ENCODE measurements around the gene JAG2.
A peak's percentile ranks its signal among the peaks of the same experiment; 100 is the strongest.

The JAG2 gene

GRCh38 chr14:105168496-105168978 lies at the start of gene JAG2:
Gene JAG2 (minus strand): TSS chr14:105168776. CDS start chr14:105168420, 356 bp downstream.
- no peaks in the 10 kb centered on the region for H3K36me3 ChIP-seq (ENCODE audit: control insufficient read depth, insufficient read depth, low read length, severe bottlenecking)
- H3K4me3 ChIP-seq (ENCODE audit: low read length) = no peak within 1 kb of the TSS
- DNase-seq (ENCODE audit: low read depth) = peak; percentile 58
- H3K4me1 ChIP-seq (ENCODE audit: control insufficient read depth, insufficient read depth, low read length) = no peaks in the 10 kb centered on the region
- H3K27me3 ChIP-seq (replicated peaks; ENCODE audit: control insufficient read depth, insufficient read depth, low read length) = peaks cover 30% of the 10 kb centered on the region
- no peaks in the 10 kb centered on the region for H3K9me3 ChIP-seq (ENCODE audit: control insufficient read depth, low read length)
- no peak within 1 kb of the TSS for H3K9ac ChIP-seq (ENCODE audit: low read length)

DNA sequence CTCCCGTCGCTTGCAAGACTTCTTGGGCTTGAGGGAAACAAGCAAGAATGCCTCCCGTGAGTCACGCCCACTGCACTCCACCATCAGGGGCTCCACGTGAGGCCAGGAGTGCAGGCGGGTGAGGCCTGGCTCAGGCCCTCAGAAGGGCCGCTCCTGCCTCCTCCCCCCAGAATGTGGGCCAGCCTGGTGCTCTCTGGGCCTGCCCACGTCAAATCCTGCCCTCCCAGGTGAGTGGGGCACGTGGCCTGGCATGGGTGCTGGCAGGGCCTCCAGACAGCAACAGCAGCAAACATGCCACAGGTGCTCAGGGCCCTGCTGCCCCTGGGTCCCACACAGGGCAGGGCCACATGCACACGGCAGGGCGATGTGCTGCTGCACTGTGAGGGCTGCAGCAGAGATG lies 49.2 kb upstream of the JAG2 start:
- H3K4me3 ChIP-seq (ENCODE audit: low read length) = no peak overlapping the region
- H3K36me3 ChIP-seq (ENCODE audit: control insufficient read depth, insufficient read depth, low read length, severe bottlenecking) = peaks cover 36% of the 10 kb centered on the region
- H3K9me3 ChIP-seq (ENCODE audit: control insufficient read depth, low read length) = no peaks in the 10 kb centered on the region
- no peaks in the 10 kb centered on the region for H3K27me3 ChIP-seq (replicated peaks; ENCODE audit: control insufficient read depth, insufficient read depth, low read length)
- DNase-seq (ENCODE audit: low read depth) = no peak
- no peak overlapping the region for H3K9ac ChIP-seq (ENCODE audit: low read length)
- peaks cover 7% of the 10 kb centered on the region for H3K4me1 ChIP-seq (ENCODE audit: control insufficient read depth, insufficient read depth, low read length)

DNA sequence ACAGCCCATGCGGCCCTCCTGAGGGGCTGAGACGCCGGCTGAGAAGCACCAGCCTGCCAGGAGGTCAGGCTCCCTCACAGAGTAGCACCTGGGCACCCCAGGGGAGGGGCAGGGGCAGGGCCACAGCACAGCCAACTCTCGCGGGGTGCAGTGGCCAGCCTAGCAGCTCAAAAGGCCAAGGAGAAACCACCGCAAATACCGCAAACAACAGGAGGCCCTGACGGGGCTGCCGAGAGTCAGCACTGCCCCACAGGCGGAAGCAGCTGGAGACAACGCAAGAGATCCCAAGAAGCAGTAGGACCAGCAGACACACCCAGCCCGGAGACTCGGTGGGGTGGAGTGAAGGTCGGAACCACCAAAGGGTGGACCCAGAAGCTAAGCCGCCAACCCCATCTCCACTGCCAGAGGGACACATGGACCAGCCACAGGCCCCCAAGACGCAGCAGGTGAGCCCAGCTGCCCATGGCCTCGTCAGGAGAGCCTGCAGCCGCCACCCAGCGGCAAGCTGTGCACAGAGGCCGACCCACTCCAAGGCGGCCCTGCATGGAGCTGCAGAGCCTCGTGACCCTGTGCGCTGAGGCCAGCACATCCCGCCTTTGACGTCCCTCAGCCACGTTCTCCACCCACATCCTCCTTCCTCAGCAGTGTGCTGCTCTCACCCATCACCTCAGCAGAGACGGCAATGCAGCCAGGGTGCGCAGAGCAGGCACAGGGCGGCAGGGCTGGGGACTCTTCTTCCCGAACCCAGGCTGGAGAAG lies 48.1 kb upstream of the JAG2 start:
- H3K4me1 ChIP-seq (ENCODE audit: control insufficient read depth, insufficient read depth, low read length) = peaks cover 7% of the 10 kb centered on the region
- H3K4me3 ChIP-seq (ENCODE audit: low read length) = no peak overlapping the region
- H3K27me3 ChIP-seq (replicated peaks; ENCODE audit: control insufficient read depth, insufficient read depth, low read length) = no peaks in the 10 kb centered on the region
- no peak for DNase-seq (ENCODE audit: low read depth)
- H3K9me3 ChIP-seq (ENCODE audit: control insufficient read depth, low read length) = no peaks in the 10 kb centered on the region
- peaks cover 32% of the 10 kb centered on the region for H3K36me3 ChIP-seq (ENCODE audit: control insufficient read depth, insufficient read depth, low read length, severe bottlenecking)
- no peak overlapping the region for H3K9ac ChIP-seq (ENCODE audit: low read length)

DNA sequence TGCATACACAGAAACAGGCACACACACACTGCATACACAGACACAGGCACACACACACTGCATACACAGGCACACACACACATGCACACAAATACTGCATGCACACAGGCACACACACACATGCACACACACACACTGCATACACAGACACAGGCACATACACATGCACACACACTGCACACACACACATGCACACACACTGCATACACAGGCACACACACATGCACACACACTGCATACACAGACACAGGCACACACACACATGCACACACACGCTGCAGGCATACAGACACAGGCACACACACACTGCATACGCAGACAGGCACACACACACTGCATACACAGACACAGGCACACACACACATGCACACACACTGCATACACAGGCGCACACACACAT lies 47.0 kb upstream of the JAG2 start:
- Histone ChIP-seq H3K4me3 (ENCODE audit: low read length) (no peak overlapping the region), H3K27me3 (replicated peaks; ENCODE audit: control insufficient read depth, insufficient read depth, low read length) (no peaks in the 10 kb centered on the region), H3K36me3 (ENCODE audit: control insufficient read depth, insufficient read depth, low read length, severe bottlenecking) (peaks cover 25% of the 10 kb centered on the region), H3K4me1 (ENCODE audit: control insufficient read depth, insufficient read depth, low read length) (peaks cover 7% of the 10 kb centered on the region), H3K9me3 (ENCODE audit: control insufficient read depth, low read length) (no peaks in the 10 kb centered on the region), H3K9ac (ENCODE audit: low read length) (no peak overlapping the region)
- DNase-seq (ENCODE audit: low read depth) = no peak

DNA sequence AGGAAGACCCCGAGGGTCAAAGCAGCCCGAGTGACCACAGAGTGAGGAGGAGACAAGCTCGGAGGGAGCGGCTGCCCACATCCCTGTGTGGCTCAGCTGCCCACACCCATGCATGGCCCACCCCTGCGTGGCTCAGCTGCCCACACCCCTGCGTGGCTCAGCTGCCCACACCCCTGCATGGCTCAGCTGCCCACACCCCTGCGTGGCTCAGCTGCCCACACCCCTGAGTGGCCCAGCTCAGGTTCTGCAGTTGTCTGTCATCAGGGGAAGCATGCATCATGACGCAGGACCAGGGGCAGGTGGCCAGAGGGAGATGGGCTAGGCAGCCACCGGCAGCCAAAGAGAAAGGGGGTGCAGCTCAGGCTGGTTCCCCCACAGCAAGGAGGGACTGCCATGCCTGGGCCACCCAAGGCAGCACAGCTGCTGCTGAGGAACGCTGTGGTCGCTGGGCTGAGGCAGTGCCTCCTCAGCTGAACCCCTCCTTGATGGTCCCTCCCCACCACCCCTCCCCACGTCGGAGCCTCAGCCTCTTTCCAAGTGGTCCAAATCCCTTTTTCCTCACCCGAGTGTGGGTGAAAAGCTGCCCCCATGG lies 45.8 kb upstream of the JAG2 start:
- DNase-seq (ENCODE audit: low read depth) = no peak
- H3K27me3 ChIP-seq (replicated peaks; ENCODE audit: control insufficient read depth, insufficient read depth, low read length) = no peaks in the 10 kb centered on the region
- H3K9ac ChIP-seq (ENCODE audit: low read length) = no peak overlapping the region
- no peaks in the 10 kb centered on the region for H3K9me3 ChIP-seq (ENCODE audit: control insufficient read depth, low read length)
- H3K4me3 ChIP-seq (ENCODE audit: low read length) = no peak overlapping the region
- H3K4me1 ChIP-seq (ENCODE audit: control insufficient read depth, insufficient read depth, low read length) = peaks cover 7% of the 10 kb centered on the region
- H3K36me3 ChIP-seq (ENCODE audit: control insufficient read depth, insufficient read depth, low read length, severe bottlenecking) = peaks cover 29% of the 10 kb centered on the region

DNA sequence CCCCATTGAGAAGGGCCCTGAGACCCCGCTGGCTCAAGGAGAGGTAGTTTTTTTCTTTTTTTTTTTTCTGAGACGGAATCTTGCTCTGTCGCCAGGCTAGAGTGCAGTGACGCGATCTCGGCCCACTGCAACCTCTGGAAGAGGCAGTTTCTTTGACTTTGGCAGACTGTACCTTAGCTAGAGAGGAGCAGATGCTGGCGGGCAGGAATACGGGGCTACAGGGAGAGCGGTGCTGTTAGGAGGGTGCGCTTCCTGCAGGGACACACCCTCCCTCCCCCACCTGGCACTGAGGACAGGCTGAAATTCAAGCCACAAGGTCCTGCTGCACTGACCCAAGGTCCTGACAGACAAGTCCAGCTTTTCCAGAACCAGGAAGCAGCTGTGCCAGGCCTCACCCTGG lies 44.8 kb upstream of the JAG2 start:
- Histone ChIP-seq H3K27me3 (replicated peaks; ENCODE audit: control insufficient read depth, insufficient read depth, low read length) (no peaks in the 10 kb centered on the region), H3K36me3 (ENCODE audit: control insufficient read depth, insufficient read depth, low read length, severe bottlenecking) (peaks cover 24% of the 10 kb centered on the region), H3K4me1 (ENCODE audit: control insufficient read depth, insufficient read depth, low read length) (peaks cover 7% of the 10 kb centered on the region), H3K9me3 (ENCODE audit: control insufficient read depth, low read length) (no peaks in the 10 kb centered on the region), H3K4me3 (ENCODE audit: low read length) (no peak overlapping the region), H3K9ac (ENCODE audit: low read length) (no peak overlapping the region)
- no peak for DNase-seq (ENCODE audit: low read depth)

- DNase-seq (ENCODE audit: low read depth) = no peak
Observed at GRCh38 chr14:105212541-105213300, 44.1 kb upstream of the JAG2 start.

GRCh38 chr14:105211758-105212089 lies 43.1 kb upstream of the JAG2 start:
- no peak overlapping the region for H3K4me3 ChIP-seq (ENCODE audit: low read length)
- peaks cover 12% of the 10 kb centered on the region for H3K36me3 ChIP-seq (ENCODE audit: control insufficient read depth, insufficient read depth, low read length, severe bottlenecking)
- H3K9ac ChIP-seq (ENCODE audit: low read length) = no peak overlapping the region
- H3K4me1 ChIP-seq (ENCODE audit: control insufficient read depth, insufficient read depth, low read length) = peaks cover 14% of the 10 kb centered on the region
- no peaks in the 10 kb centered on the region for H3K9me3 ChIP-seq (ENCODE audit: control insufficient read depth, low read length)
- no peaks in the 10 kb centered on the region for H3K27me3 ChIP-seq (replicated peaks; ENCODE audit: control insufficient read depth, insufficient read depth, low read length)
- DNase-seq (ENCODE audit: low read depth) = no peak

More at GRCh38 chr14:105212541-105213300, 44.1 kb upstream of the JAG2 start:
- Histone ChIP-seq H3K36me3 (ENCODE audit: control insufficient read depth, insufficient read depth, low read length, severe bottlenecking) (peaks cover 20% of the 10 kb centered on the region), H3K27me3 (replicated peaks; ENCODE audit: control insufficient read depth, insufficient read depth, low read length) (no peaks in the 10 kb centered on the region), H3K4me3 (ENCODE audit: low read length) (no peak overlapping the region), H3K4me1 (ENCODE audit: control insufficient read depth, insufficient read depth, low read length) (peaks cover 7% of the 10 kb centered on the region), H3K9me3 (ENCODE audit: control insufficient read depth, low read length) (no peaks in the 10 kb centered on the region), H3K9ac (ENCODE audit: low read length) (no peak overlapping the region)

DNA sequence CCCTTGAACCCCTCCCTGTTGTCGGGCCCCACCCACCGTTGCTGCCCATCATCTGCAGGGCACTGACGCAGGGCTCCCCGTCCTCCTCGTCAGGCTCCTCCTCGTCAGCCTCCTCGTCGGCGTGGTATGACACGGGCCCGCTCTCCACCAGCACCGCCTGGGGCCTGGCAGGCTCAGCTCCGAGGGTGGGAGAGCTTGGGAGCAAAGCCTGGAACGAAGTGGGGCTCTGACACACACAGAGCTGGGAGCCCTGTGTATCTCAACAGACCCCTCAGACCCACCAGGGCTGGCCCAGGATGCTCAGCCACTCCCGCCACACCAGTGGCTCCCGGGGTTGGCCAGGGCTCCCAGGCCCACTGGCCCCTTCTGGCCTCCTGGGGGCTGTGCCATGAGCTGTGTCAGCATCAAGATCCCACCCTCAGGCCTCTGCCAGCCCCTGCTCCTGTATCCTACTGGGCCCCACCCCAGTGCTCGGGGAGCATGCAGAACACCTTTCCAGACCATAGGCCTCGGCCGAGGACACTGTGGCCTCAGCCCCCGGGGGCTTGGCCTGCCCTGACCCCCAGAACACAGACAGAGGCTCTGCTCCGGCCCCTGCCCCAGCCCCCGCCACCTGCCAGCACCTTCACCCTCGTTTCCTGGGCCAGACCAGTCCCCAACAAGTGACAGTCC lies 42.6 kb upstream of the JAG2 start:
- no peak for DNase-seq (ENCODE audit: low read depth)
- H3K36me3 ChIP-seq (ENCODE audit: control insufficient read depth, insufficient read depth, low read length, severe bottlenecking) = peaks cover 11% of the 10 kb centered on the region

GRCh38 chr14:105210266-105211025 lies 41.9 kb upstream of the JAG2 start:
- Histone ChIP-seq H3K4me3 (ENCODE audit: low read length) (no peak overlapping the region), H3K27me3 (replicated peaks; ENCODE audit: control insufficient read depth, insufficient read depth, low read length) (no peaks in the 10 kb centered on the region), H3K9me3 (ENCODE audit: control insufficient read depth, low read length) (no peaks in the 10 kb centered on the region), H3K36me3 (ENCODE audit: control insufficient read depth, insufficient read depth, low read length, severe bottlenecking) (peaks cover 11% of the 10 kb centered on the region), H3K4me1 (ENCODE audit: control insufficient read depth, insufficient read depth, low read length) (peaks cover 15% of the 10 kb centered on the region), H3K9ac (ENCODE audit: low read length) (no peak overlapping the region)
- DNase-seq (ENCODE audit: low read depth) = no peak

More for the DNA sequence above, 42.6 kb upstream of the JAG2 start:
- Histone ChIP-seq H3K9me3 (ENCODE audit: control insufficient read depth, low read length) (no peaks in the 10 kb centered on the region), H3K4me3 (ENCODE audit: low read length) (no peak overlapping the region), H3K4me1 (ENCODE audit: control insufficient read depth, insufficient read depth, low read length) (peaks cover 10% of the 10 kb centered on the region), H3K9ac (ENCODE audit: low read length) (no peak overlapping the region), H3K27me3 (replicated peaks; ENCODE audit: control insufficient read depth, insufficient read depth, low read length) (no peaks in the 10 kb centered on the region)
